ENCODE data around the gene TGM6.
A peak's percentile ranks its signal among the peaks of the same experiment; 100 is the strongest.
"Not testable (repeated sequence)": the region's sequence is repeated elsewhere in the genome, so short reads cannot be mapped to it uniquely, and the experiment has no call there.

Gene TGM6

GRCh38 chr20:2402271-2402980, 21.7 kb downstream of the TGM6 start:
- peaks cover 3% of the 10 kb centered on the region; the same call in 1 of the 2 replicates for H3K9me3 ChIP-seq (ENCODE audit: insufficient read depth, low read length)
- no peaks in the 10 kb centered on the region for H3K79me2 ChIP-seq (ENCODE audit: low read length)
- H3K4me3 ChIP-seq (ENCODE audit: low read length), result no peak overlapping the region
- H3K27ac ChIP-seq (ENCODE audit: low read length), result no peak overlapping the region
- no peak overlapping the region for H3K9ac ChIP-seq (ENCODE audit: low read length)
- no peaks in the 10 kb centered on the region for H3K36me3 ChIP-seq (replicated peaks; ENCODE audit: low read depth, low read length)
- H2AFZ ChIP-seq (ENCODE audit: low read depth, low read length), result no peak overlapping the region
- H3K4me1 ChIP-seq (ENCODE audit: low read length), result peaks cover 4% of the 10 kb centered on the region; the same call in 1 of the 2 replicates
- H3K4me2 ChIP-seq (ENCODE audit: low read length), result no peak overlapping the region
- no peak for TF ChIP-seq EZH2phosphoT487 (IDR thresholded peaks at IDR 0.05; ENCODE audit: low read depth)
- TF ChIP-seq CTCF (IDR thresholded peaks at IDR 0.05; ENCODE audit: low read depth, low read length), result peak; percentile 61
- no peaks in the 10 kb centered on the region for H3K27me3 ChIP-seq (ENCODE audit: low read depth, low read length)
- no peaks in the 10 kb centered on the region for H4K20me1 ChIP-seq (ENCODE audit: insufficient read depth, low read length)

GRCh38 chr20:2403291-2404052, 22.8 kb downstream of the TGM6 start:
- no peaks in the 10 kb centered on the region for H3K36me3 ChIP-seq (replicated peaks; ENCODE audit: low read depth, low read length)
- H3K4me3 ChIP-seq (ENCODE audit: low read length), result no peak overlapping the region
- H3K79me2 ChIP-seq (ENCODE audit: low read length), result no peaks in the 10 kb centered on the region
- no peak overlapping the region for H3K4me2 ChIP-seq (ENCODE audit: low read length)
- H3K27ac ChIP-seq (ENCODE audit: low read length), result no peak overlapping the region
- H2AFZ ChIP-seq (ENCODE audit: low read depth, low read length), result no peak overlapping the region
- peaks cover 1% of the 10 kb centered on the region; the same call in 1 of the 2 replicates for H3K4me1 ChIP-seq (ENCODE audit: low read length)
- no peak for TF ChIP-seq CTCF (IDR thresholded peaks at IDR 0.05; ENCODE audit: low read depth, low read length)
- no peak overlapping the region for H3K9ac ChIP-seq (ENCODE audit: low read length)
- H4K20me1 ChIP-seq (ENCODE audit: insufficient read depth, low read length), result no peaks in the 10 kb centered on the region
- H3K27me3 ChIP-seq (ENCODE audit: low read depth, low read length), result no peaks in the 10 kb centered on the region
- H3K9me3 ChIP-seq (ENCODE audit: insufficient read depth, low read length), result peaks cover 3% of the 10 kb centered on the region; the same call in 1 of the 2 replicates

GRCh38 chr20:2405693-2406065, 25.0 kb downstream of the TGM6 start:
- Histone ChIP-seq H3K27ac (ENCODE audit: low read length) (no peak overlapping the region), H3K4me2 (ENCODE audit: low read length) (no peak overlapping the region), H3K36me3 (replicated peaks; ENCODE audit: low read depth, low read length) (no peaks in the 10 kb centered on the region), H3K79me2 (ENCODE audit: low read length) (no peaks in the 10 kb centered on the region), H4K20me1 (ENCODE audit: insufficient read depth, low read length) (no peaks in the 10 kb centered on the region), H3K4me3 (ENCODE audit: low read length) (no peak overlapping the region), H3K9ac (ENCODE audit: low read length) (no peak overlapping the region), H3K4me1 (ENCODE audit: low read length) (no peaks in the 10 kb centered on the region), H2AFZ (ENCODE audit: low read depth, low read length) (no peak overlapping the region), H3K27me3 (ENCODE audit: low read depth, low read length) (no peaks in the 10 kb centered on the region), H3K9me3 (ENCODE audit: insufficient read depth, low read length) (peaks cover 3% of the 10 kb centered on the region; the same call in 1 of the 2 replicates)
- TF ChIP-seq EZH2phosphoT487 (IDR thresholded peaks at IDR 0.05; ENCODE audit: low read depth), result no peak
- no peak for TF ChIP-seq CTCF (IDR thresholded peaks at IDR 0.05; ENCODE audit: low read depth, low read length)

- not testable (repeated sequence) for H3K27ac ChIP-seq (ENCODE audit: low read length); H4K20me1 ChIP-seq (ENCODE audit: insufficient read depth, low read length); H2AFZ ChIP-seq (ENCODE audit: low read depth, low read length); H3K4me2 ChIP-seq (ENCODE audit: low read length); H3K9me3 ChIP-seq (ENCODE audit: insufficient read depth, low read length); H3K79me2 ChIP-seq (ENCODE audit: low read length); H3K4me1 ChIP-seq (ENCODE audit: low read length); H3K4me3 ChIP-seq (ENCODE audit: low read length); H3K9ac ChIP-seq (ENCODE audit: low read length); H3K27me3 ChIP-seq (ENCODE audit: low read depth, low read length); H3K36me3 ChIP-seq (replicated peaks; ENCODE audit: low read depth, low read length)
Observed at GRCh38 chr20:2407355-2407754, 26.7 kb downstream of the TGM6 start.

Data from OCI-LY3 (cell line).